Measurements from ENCODE around the gene FAM120AOS. TPM values are rescaled to one million over a fixed set of nuclear protein-coding genes. Genes with fewer than 3 reads are reported as not detected.

FAM120AOS gene
- polyA plus RNA-seq, 1 of the 3 experiments (the other 2 are of a cell fraction): 30.1 TPM

- Histone ChIP-seq H3K4me1 (ENCODE audit: control insufficient read depth in 1 of 2, insufficient read depth in 2 of 2, low read depth in 1 of 2, low read length in 1 of 2) (peaks cover 6 to 7% of the 10 kb centered on the region in 2 experiments; a peak in 3 of 4 replicates), H3F3A (replicated peaks; ENCODE audit: insufficient read depth) (no peaks in the 10 kb centered on the region), H2AFZ (ENCODE audit: low read depth) (no peak overlapping the region), H3K9ac (no peak overlapping the region), H4K20me1 (ENCODE audit: insufficient read depth) (peaks cover 18% of the 10 kb centered on the region), H3K27me3 (ENCODE audit: insufficient read depth) (no peaks in the 10 kb centered on the region), H3K27ac (ENCODE audit: low read depth in 2 of 2, low read length in 1 of 2) (no peak overlapping the region), H3K9me2 (no peaks in the 10 kb centered on the region), H3K4me3 (ENCODE audit: low read depth in 2 of 2, low read length in 1 of 2) (no peak overlapping the region), H3K9me3 (no peaks in the 10 kb centered on the region), H3K36me3 (replicated peaks in 1 of 2; ENCODE audit: control insufficient read depth in 1 of 2, insufficient read depth in 2 of 2, low read length in 1 of 2) (peaks cover 29 to 31% of the 10 kb centered on the region in 2 experiments), H3K4me2 (no peak overlapping the region), H3K79me2 (ENCODE audit: insufficient read depth) (peaks cover 91% of the 10 kb centered on the region)
- WGBS (ENCODE audit: low lambda C conversion rate): 84% methylated on average over 5 of the region's 5 CpGs
- ChIA-PET POLR2A (interaction anchor here (1.3 kb wide), 1 partner anchor 19 kb away, joined by 4 read pairs; no protein-coding TSS in a partner anchor), CTCF (no interaction called here)
- TF ChIP-seq POLR2AphosphoS5 (IDR thresholded peaks at IDR 0.05; ENCODE audit: low read depth, low read length): no peak
- TF ChIP-seq GABPA (IDR thresholded peaks at IDR 0.05; ENCODE audit: low read depth): no peak
- no peak for TF ChIP-seq FOSL2 (IDR thresholded peaks at IDR 0.05; ENCODE audit: borderline replicate concordance, low read depth)
- TF ChIP-seq CHD2 (IDR thresholded peaks at IDR 0.05; ENCODE audit: low read length, partially characterized antibody): no peak
- no peak for TF ChIP-seq IRF3 (IDR thresholded peaks at IDR 0.05; ENCODE audit: low read depth, low read length)
- no peak for TF ChIP-seq NFIC (IDR thresholded peaks at IDR 0.05; ENCODE audit: borderline replicate concordance)
- no peak for TF ChIP-seq FOXM1 (IDR thresholded peaks at IDR 0.05; ENCODE audit: low read depth)
- no peak for TF ChIP-seq MAX (IDR thresholded peaks at IDR 0.05; ENCODE audit: low read depth)
- TF ChIP-seq MEF2A (IDR thresholded peaks at IDR 0.05; ENCODE audit: borderline replicate concordance, low read depth): no peak
- TF ChIP-seq RCOR1 (IDR thresholded peaks at IDR 0.05; ENCODE audit: low read length): no peak
- no peak for DNase-seq
These were observed 20.0 kb upstream of the FAM120AOS start for GRCh38 chr9:93473411-93473810.

- POLR2A ChIA-PET: no interaction called here
- Histone ChIP-seq H2AFZ (ENCODE audit: low read depth) (no peak overlapping the region), H3F3A (replicated peaks; ENCODE audit: insufficient read depth) (no peaks in the 10 kb centered on the region), H3K9ac (no peak overlapping the region), H3K9me2 (no peaks in the 10 kb centered on the region), H3K36me3 (replicated peaks in 1 of 2; ENCODE audit: control insufficient read depth in 1 of 2, insufficient read depth in 2 of 2, low read length in 1 of 2) (peaks cover 13 to 26% of the 10 kb centered on the region in 2 experiments), H3K9me3 (no peaks in the 10 kb centered on the region), H3K27ac (ENCODE audit: low read depth in 2 of 2, low read length in 1 of 2) (no peak overlapping the region), H3K79me2 (ENCODE audit: insufficient read depth) (peaks cover 93% of the 10 kb centered on the region), H4K20me1 (ENCODE audit: insufficient read depth) (peaks cover 33% of the 10 kb centered on the region), H3K4me3 (ENCODE audit: low read depth in 2 of 2, low read length in 1 of 2) (no peak overlapping the region), H3K4me1 (ENCODE audit: control insufficient read depth in 1 of 2, insufficient read depth in 2 of 2, low read depth in 1 of 2, low read length in 1 of 2) (peaks cover 16 to 20% of the 10 kb centered on the region in 2 experiments; a peak in 3 of 4 replicates), H3K27me3 (ENCODE audit: insufficient read depth) (no peaks in the 10 kb centered on the region), H3K4me2 (no peak overlapping the region)
- CTCF ChIA-PET: interaction anchor here (1.7 kb wide), 1 partner anchor 95 kb away, joined by 4 read pairs; no protein-coding TSS in a partner anchor
- DNase-seq: no peak
- WGBS (ENCODE audit: low lambda C conversion rate): 89% methylated on average over 6 of the region's 6 CpGs
- no peak for TF ChIP-seq FOXJ3 (CRISPR knock-in tag; IDR thresholded peaks at IDR 0.05)
- no peak for TF ChIP-seq CHD2 (IDR thresholded peaks at IDR 0.05; ENCODE audit: low read length, partially characterized antibody)
- TF ChIP-seq RFX5 (IDR thresholded peaks at IDR 0.05; ENCODE audit: low read length): no peak
- no peak for TF ChIP-seq EZH2phosphoT487 (IDR thresholded peaks at IDR 0.05; ENCODE audit: borderline replicate concordance, low read depth)
- no peak for TF ChIP-seq CTCF (IDR thresholded peaks at IDR 0.05)
- no peak for TF ChIP-seq POLR2AphosphoS5 (IDR thresholded peaks at IDR 0.05; ENCODE audit: low read depth, low read length)
- no peak for TF ChIP-seq ELF1 (IDR thresholded peaks at IDR 0.05)
- no peak for TF ChIP-seq JUND (IDR thresholded peaks at IDR 0.05)
- TF ChIP-seq TCF12 (IDR thresholded peaks at IDR 0.05): no peak
- no peak for TF ChIP-seq USF1 (IDR thresholded peaks at IDR 0.05; ENCODE audit: borderline replicate concordance, low read depth)
- no peak for TF ChIP-seq MEF2A (IDR thresholded peaks at IDR 0.05; ENCODE audit: borderline replicate concordance, low read depth)
- no peak for TF ChIP-seq IRF3 (IDR thresholded peaks at IDR 0.05; ENCODE audit: low read depth, low read length)
- no peak for TF ChIP-seq FOSL2 (IDR thresholded peaks at IDR 0.05; ENCODE audit: borderline replicate concordance, low read depth)
- TF ChIP-seq REST (IDR thresholded peaks at IDR 0.05; ENCODE audit: low read depth, low read length): no peak
These were observed 17.7 kb upstream of the FAM120AOS start for GRCh38 chr9:93471124-93471523.
